ENCODE results near the gene MPV17L2. TPM values are rescaled to one million over a fixed set of nuclear protein-coding genes. Genes with fewer than 3 reads are reported as not detected.
A peak's percentile ranks its signal among the peaks of the same experiment; 100 is the strongest.

MPV17L2 gene
- total and polyA plus RNA-seq, 12 donors, result 10.3 to 47.4 (median 24.2) TPM

DNA sequence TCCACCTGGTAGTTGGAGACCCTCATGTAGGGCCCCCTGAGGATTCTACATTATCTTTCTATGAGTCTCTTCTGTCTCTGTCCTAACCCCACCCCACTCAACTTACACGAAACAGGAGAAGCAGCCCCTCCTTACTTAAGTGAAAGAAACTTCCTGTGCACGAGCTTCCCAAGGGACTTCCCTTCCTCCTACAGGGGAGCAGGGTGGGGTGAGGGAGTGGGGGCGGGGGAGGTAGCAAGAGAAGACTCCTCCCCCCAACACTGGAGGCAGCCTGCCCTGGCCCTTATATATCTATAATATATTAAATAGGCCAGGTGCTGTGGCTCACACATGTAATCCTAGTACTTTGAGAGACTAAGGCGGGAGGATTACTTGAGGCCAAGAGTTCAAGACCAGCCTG is 38.8 kb downstream of the MPV17L2 start:
- Histone ChIP-seq H3K27ac (no peak overlapping the region), H3K9me3 (replicated peaks in 1 of 3) (no peaks in the 10 kb centered on the region), H3K4me1 (replicated peaks in 1 of 2) (no peaks in the 10 kb centered on the region), H3K27me3 (peaks cover 21% of the 10 kb centered on the region), H3K4me3 (no peak overlapping the region), H3K36me3 (replicated peaks in 1 of 2) (no peaks in the 10 kb centered on the region)
- WGBS, 4 donors, result 21 to 29% (median 23%) methylated on average over 4 of the region's 4 CpGs
- no peak for DNase-seq
- intact Hi-C loops (cut with DNase I), result no loop called here
- TF ChIP-seq POLR2A (IDR thresholded peaks at IDR 0.05), result no peak
- TF ChIP-seq, protein P1, sequence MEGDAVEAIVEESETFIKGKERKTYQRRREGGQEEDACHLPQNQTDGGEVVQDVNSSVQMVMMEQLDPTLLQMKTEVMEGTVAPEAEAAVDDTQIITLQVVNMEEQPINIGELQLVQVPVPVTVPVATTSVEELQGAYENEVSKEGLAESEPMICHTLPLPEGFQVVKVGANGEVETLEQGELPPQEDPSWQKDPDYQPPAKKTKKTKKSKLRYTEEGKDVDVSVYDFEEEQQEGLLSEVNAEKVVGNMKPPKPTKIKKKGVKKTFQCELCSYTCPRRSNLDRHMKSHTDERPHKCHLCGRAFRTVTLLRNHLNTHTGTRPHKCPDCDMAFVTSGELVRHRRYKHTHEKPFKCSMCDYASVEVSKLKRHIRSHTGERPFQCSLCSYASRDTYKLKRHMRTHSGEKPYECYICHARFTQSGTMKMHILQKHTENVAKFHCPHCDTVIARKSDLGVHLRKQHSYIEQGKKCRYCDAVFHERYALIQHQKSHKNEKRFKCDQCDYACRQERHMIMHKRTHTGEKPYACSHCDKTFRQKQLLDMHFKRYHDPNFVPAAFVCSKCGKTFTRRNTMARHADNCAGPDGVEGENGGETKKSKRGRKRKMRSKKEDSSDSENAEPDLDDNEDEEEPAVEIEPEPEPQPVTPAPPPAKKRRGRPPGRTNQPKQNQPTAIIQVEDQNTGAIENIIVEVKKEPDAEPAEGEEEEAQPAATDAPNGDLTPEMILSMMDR (IDR thresholded peaks at IDR 0.05), result no peak

DNA sequence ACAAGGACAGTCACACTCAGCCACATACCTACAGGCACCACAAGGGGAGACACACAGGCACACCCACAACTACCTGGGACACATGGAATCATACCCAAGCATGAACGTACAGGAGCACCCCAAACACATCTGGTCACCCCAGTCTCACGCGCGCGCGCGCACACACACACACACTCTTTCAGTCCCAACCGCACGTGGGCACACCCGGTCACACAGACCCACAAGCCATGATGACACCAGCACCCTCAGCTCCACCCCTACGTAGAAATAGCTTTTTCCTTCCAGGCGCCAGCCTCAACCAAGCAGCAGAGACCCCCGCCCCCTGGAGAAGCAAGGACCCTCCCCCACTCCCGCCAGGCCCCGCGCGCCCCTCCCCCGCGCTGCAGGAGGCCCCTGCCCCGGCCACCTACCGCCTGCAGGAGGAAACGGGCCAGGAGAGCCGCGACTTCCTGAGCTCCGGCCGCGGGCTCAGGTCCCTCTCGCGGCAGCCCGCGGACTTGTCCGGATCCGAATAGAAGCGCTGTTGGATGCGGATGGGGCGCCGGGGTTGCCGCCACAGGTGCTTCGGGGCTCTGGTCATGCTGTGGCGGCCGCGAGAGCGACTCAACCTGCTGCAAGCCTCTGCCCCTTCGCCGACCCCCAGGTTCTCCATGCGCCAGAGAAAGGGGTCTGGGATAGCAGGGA is 39.7 kb downstream of the MPV17L2 start:
- H3K9me3 ChIP-seq (replicated peaks in 1 of 3), result no peaks in the 10 kb centered on the region
- WGBS, 4 donors, result 3 to 8% (median 5%) methylated on average over 11 to 46 of the region's 46 CpGs
- intact Hi-C loops (cut with DNase I), result no loop called here

DNA sequence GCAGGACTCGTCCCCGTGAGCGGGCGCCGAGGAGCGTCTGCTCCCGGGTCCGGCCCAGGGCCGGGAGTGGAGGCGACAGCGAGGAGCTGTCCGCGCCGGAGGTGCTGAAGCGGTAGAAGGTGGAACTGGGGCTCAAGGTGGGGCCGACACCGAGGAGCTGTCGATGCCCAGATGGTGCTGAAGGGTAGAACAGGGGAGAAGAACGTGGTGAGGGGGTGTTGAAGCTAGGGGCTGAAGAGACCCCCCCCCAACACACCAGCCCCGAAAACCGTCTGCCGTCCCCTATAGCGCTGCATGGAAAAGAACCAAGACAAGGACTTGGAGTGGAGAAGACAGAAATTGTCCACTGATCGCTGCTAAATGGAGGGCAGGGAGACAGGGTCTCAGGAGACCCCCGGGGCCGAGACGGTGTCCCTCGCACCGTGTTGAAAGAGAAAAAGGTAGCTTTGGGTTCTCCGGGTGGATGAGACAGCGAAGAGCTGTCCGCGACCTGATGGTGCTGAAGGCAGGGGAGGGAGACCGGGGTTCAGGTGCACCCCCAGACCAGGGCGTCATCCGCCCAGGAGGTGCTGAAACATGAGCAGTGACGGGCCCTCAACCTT is 40.3 kb downstream of the MPV17L2 start:
- no peaks in the 10 kb centered on the region for H3K4me1 ChIP-seq (replicated peaks in 1 of 2)
- H3K27me3 ChIP-seq, result peaks cover 17% of the 10 kb centered on the region
- H3K36me3 ChIP-seq (replicated peaks in 1 of 2), result no peaks in the 10 kb centered on the region
- H3K4me3 ChIP-seq, result no peak overlapping the region
- 15 to 19% (median 18%) methylated on average over 23 to 37 of the region's 37 CpGs for WGBS, 4 donors
- intact Hi-C loops (cut with DNase I), result no loop called here
- H3K9me3 ChIP-seq (replicated peaks in 1 of 3), result no peaks in the 10 kb centered on the region
- peak in 5 of 7 donors; percentile 50 to 71 (median 60) for DNase-seq
- no peak overlapping the region for H3K27ac ChIP-seq
- TF ChIP-seq, protein P1 (IDR thresholded peaks at IDR 0.05), result no peak
- TF ChIP-seq POLR2A (IDR thresholded peaks at IDR 0.05), result no peak

More for the DNA sequence above, 39.7 kb downstream of the MPV17L2 start:
- Histone ChIP-seq H3K4me1 (replicated peaks in 1 of 2) (no peaks in the 10 kb centered on the region), H3K4me3 (no peak overlapping the region), H3K36me3 (replicated peaks in 1 of 2) (no peaks in the 10 kb centered on the region), H3K27ac (no peak overlapping the region), H3K27me3 (peaks cover 17% of the 10 kb centered on the region)
- DNase-seq, result no peak
- TF ChIP-seq, protein P1 (IDR thresholded peaks at IDR 0.05), result peak in 1 of 6 experiments; percentile 2
- TF ChIP-seq POLR2A (IDR thresholded peaks at IDR 0.05), result no peak

DNA sequence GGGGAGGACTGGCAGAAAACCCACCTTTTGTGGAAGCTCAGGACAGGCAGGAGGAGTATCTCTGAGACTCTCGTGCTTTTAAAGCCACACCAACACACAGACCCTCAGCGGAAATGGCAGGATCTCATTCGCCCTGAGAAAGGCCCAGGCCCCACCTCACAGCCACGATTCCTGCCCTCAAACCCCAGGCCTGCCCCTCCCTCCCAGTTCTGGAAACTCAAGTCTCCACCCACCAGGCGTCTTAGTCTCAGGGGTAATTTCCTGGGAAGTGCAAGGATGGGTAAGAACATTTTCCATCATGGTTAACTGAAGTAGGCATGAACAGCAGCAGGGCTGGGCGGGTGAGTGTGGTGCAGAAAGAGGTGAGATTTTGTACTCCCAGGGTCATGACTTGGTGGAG is 41.2 kb downstream of the MPV17L2 start:
- H3K36me3 ChIP-seq (replicated peaks in 1 of 2), result no peaks in the 10 kb centered on the region
- intact Hi-C loops (cut with DNase I), result no loop called here
- no peaks in the 10 kb centered on the region for H3K4me1 ChIP-seq (replicated peaks in 1 of 2)
- no peak overlapping the region for H3K4me3 ChIP-seq
- WGBS, 4 donors, result 30 to 44% (median 37%) methylated on average over 6 of the region's 6 CpGs
- peaks cover 17% of the 10 kb centered on the region for H3K27me3 ChIP-seq
- no peak for DNase-seq
- TF ChIP-seq, protein P1 (IDR thresholded peaks at IDR 0.05), result no peak
- TF ChIP-seq POLR2A (IDR thresholded peaks at IDR 0.05), result no peak
- H3K27ac ChIP-seq, result no peak overlapping the region
- no peaks in the 10 kb centered on the region for H3K9me3 ChIP-seq (replicated peaks in 1 of 3)

All from adrenal gland (tissue), 12 donors.